ENCODE data around the gene JAKMIP2.

Gene JAKMIP2

GRCh38 chr5:147619281-147619878 is 163.1 kb downstream of the JAKMIP2 start (continued):
- TF ChIP-seq ZNF704 (tag by site-specific recombination; IDR thresholded peaks at IDR 0.05) (no peak), ZNF585B (tag by site-specific recombination; IDR thresholded peaks at IDR 0.05) (no peak), ZNF266 (tag by site-specific recombination; IDR thresholded peaks at IDR 0.05; ENCODE audit: low read depth) (no peak), EGR2 (tag by site-specific recombination; IDR thresholded peaks at IDR 0.05; ENCODE audit: low read depth) (no peak), REPIN1 (tag by site-specific recombination; IDR thresholded peaks at IDR 0.05; ENCODE audit: low read depth) (no peak), ZNF548 (tag by site-specific recombination; IDR thresholded peaks at IDR 0.05) (no peak), ZNF600 (tag by site-specific recombination; IDR thresholded peaks at IDR 0.05) (no peak), ZNF529 (tag by site-specific recombination; IDR thresholded peaks at IDR 0.05; ENCODE audit: insufficient replicate concordance) (no peak), ZNF558 (tag by site-specific recombination; IDR thresholded peaks at IDR 0.05) (no peak)

GRCh38 chr5:147617711-147618350 is 164.7 kb downstream of the JAKMIP2 start:
- ChIA-PET CTCF (interaction anchor here (1.1 to 1.9 kb wide), 2 partner anchors 10 to 205 kb away, joined by 3 to 11 read pairs; no protein-coding TSS in a partner anchor), POLR2A (no interaction called here)
- peaks cover 3 to 4% of the 10 kb centered on the region in 2 experiments; a peak in 2 of 3 replicates for H3K36me3 ChIP-seq (ENCODE audit: control insufficient read depth in 2 of 2, insufficient read depth in 1 of 2, low read length in 2 of 2)

GRCh38 chr5:147617191-147617606 is 165.3 kb downstream of the JAKMIP2 start:
- CTCF ChIA-PET, result interaction anchor here (1.1 to 1.9 kb wide), 2 partner anchors 11 to 206 kb away, joined by 3 to 11 read pairs; no protein-coding TSS in a partner anchor
- POLR2A ChIA-PET, result no interaction called here
- Histone ChIP-seq H3K9me3 (ENCODE audit: control insufficient read depth, insufficient read depth, low read depth, low read length) (no peaks in the 10 kb centered on the region), H3K4me1 (ENCODE audit: control insufficient read depth, insufficient read depth, low read length) (peaks cover 5% of the 10 kb centered on the region; the same call in 1 of the 2 replicates), H3K27ac (ENCODE audit: extremely low read depth, low read depth, low read length) (no peak overlapping the region), H3K4me3 (ENCODE audit: low read depth, low read length) (no peak overlapping the region), H3K36me3 (ENCODE audit: control insufficient read depth in 2 of 2, insufficient read depth in 1 of 2, low read length in 2 of 2) (peaks cover 3 to 4% of the 10 kb centered on the region in 2 experiments; a peak in 2 of 3 replicates)
- TF ChIP-seq ZNF514 (tag by site-specific recombination; IDR thresholded peaks at IDR 0.05) (no peak), ZNF214 (tag by site-specific recombination; IDR thresholded peaks at IDR 0.05; ENCODE audit: borderline replicate concordance) (no peak), ZNF148 (tag by site-specific recombination; IDR thresholded peaks at IDR 0.05; ENCODE audit: borderline replicate concordance) (no peak), ZNF518A (tag by site-specific recombination; conservative IDR thresholded peaks at IDR 0.05; ENCODE audit: low read depth) (0 out of 2 replicates have a peak, but pooled peaks have one; percentile 32), ZNF26 (tag by site-specific recombination; IDR thresholded peaks at IDR 0.05) (no peak), ZSCAN23 (tag by site-specific recombination; IDR thresholded peaks at IDR 0.05) (0 out of 2 replicates have a peak, but pooled peaks have one; percentile 33), KLF8 (tag by site-specific recombination; IDR thresholded peaks at IDR 0.05) (peak; percentile 24; the same call in 1 of the 2 replicates), ZBTB48 (tag by site-specific recombination; IDR thresholded peaks at IDR 0.05) (no peak), ZNF747 (tag by site-specific recombination; IDR thresholded peaks at IDR 0.05) (no peak), ZNF639 (tag by site-specific recombination; IDR thresholded peaks at IDR 0.05) (no peak)

More at GRCh38 chr5:147617711-147618350, 164.7 kb downstream of the JAKMIP2 start:
- TF ChIP-seq ZNF777 (tag by site-specific recombination; IDR thresholded peaks at IDR 0.05; ENCODE audit: borderline replicate concordance) (no peak), ZNF335 (tag by site-specific recombination; conservative IDR thresholded peaks at IDR 0.05) (0 out of 2 replicates have a peak, but pooled peaks have one; percentile 0)
- H3K9me3 ChIP-seq (ENCODE audit: control insufficient read depth, insufficient read depth, low read depth, low read length), result no peaks in the 10 kb centered on the region
- no peak overlapping the region for H3K4me3 ChIP-seq (ENCODE audit: low read depth, low read length)
- no peak overlapping the region for H3K27ac ChIP-seq (ENCODE audit: extremely low read depth, low read depth, low read length)
- peaks cover 5% of the 10 kb centered on the region; the same call in 1 of the 2 replicates for H3K4me1 ChIP-seq (ENCODE audit: control insufficient read depth, insufficient read depth, low read length)
